Stimulated activated CD4-positive, alpha-beta T cell treated with anti-CD3 and anti-CD28 coated beads, TNF-alpha, amount 100 ng/mL, for 4 hours (primary cell): ENCODE measurements around the gene GJC3.
"Not testable (repeated sequence)": the region's sequence is repeated elsewhere in the genome, so short reads cannot be mapped to it uniquely, and the experiment has no call there.

ENCODE experiments used
- DNase-seq, 3 experiments: peaks; one replicate each; pipeline ENCODE4 v3.0.0-alpha.2; 2020; ENCODE audit warnings: low read depth in 3 of 3

Gene GJC3

DNA sequence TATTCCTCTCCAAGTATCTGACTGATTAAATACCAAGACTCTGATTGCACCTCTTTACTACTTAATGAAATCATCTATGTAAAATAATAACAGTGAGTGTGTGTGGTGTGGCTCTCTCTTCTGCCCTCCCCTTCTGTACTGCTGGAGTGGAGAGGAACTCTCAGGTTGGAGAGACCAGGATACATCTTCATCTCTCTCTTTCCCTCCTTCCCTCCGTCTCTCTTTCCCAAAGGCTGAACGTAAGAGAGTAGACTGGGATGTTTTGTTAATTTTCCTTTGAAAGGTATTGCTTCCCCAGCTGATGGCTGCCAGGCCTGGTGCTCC, 272 bp upstream of the GJC3 start:
- DNase-seq = no peak

DNA sequence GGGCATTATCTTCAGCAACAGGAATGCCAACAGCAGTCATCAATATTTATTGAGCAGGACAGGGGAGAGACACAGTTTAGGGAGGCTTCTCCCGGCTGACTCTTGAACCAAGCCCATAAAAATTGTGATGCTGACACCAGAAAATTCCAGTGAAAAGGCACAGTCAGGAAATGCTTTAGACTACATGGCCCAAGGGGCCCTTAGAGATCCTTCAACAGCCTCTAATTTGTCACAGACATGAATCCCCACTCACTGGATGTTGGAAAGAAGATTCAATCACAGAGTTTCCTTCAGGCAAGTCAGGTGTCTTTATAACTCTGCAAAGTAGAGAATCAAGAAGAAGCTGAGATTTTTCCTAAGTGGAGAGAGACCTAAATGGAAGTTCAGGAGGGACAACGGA, 1.2 kb downstream of the GJC3 start:
- no peak for DNase-seq

DNA sequence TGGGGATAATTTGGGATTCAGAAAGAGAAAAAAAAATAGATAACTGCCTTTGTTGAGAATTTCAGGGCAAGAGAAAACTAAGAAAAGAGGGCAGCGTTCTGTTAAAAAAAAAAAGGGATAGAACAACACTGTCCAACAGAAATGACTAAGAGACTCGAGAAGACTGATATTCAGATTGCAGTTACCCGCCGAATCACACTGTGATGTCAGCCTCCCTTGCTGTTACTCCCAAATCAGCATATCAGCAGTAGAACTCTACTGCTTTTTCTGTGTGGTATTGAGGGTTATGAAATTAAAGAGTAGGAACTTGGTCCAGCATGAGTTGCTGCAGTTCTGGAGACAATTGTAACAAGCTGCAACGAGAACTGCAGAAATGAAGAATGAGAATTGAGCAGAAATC, 1.9 kb downstream of the GJC3 start:
- no peak for DNase-seq

DNA sequence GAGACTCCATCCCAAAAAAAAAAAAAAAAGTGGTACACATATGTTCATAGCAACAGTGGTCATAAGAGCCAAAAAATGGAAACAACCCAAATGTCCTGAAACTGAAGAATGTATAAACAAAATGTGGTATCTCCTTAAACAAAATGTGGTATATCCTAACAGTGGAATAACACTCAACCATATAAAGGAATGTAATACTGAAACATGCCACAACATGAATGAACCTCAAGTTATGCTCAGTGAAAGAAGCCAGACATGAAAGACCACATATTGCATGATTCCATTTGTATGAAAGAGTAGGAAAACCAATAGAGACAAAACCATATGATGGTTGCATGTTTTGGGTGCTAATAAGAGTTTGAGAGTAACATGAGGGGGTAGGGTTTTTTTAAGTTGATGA, 3.1 kb downstream of the GJC3 start:
- DNase-seq = no peak

DNA sequence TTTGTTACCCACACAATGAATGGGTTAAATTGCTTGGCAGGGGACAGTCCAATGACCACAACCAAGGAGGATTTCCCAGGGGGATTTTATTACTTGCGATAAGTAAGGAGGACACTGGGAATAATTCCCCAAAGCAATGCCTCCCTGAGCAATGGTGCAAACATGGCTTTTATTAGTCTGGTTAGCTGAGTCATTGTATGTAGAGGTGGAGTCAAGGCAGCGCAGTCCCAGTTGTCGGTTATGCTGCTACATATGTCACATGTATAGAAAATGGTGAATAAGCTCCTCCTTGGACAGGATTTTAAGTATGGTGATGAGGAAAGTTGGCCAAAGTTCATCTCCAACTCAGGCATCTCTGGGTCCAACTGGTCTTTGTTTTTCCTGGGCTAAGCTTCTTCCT, 6.2 kb downstream of the GJC3 start:
- no peak for DNase-seq

DNA sequence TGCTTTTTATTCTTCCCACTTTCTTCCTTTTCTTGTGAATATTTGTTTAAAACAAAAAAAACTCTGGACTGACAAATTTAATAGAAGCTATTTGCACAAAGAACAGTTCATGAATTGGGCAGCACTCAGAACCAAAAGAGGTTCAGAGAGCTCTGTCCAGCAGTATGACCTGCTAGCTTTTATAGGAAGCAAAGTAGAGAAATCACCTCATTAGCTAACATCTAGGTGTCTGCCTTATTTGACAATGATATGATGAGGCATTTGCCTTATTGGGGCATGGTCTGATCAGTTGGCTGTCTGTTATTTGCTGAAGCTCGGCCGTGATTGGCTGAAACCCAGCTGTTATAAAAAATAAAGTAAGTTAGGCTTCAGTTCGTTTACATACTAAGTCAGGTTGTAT, 9.3 kb downstream of the GJC3 start:
- DNase-seq = no peak

DNA sequence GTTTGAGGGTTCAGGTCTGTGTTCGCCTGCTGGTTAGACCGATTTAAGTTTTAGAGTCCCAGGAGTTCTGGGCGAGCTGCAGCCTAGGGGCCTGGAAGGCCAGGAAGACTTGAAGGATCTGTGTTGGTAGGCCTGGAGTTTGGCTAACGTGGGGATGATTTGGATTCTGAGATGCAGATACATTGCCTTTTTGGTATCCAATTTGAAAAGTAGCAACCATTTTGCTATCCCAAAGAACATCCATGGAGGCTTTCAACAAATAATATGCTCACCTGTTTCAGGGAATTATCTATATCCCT, 9.7 kb downstream of the GJC3 start:
- no peak for DNase-seq

DNA sequence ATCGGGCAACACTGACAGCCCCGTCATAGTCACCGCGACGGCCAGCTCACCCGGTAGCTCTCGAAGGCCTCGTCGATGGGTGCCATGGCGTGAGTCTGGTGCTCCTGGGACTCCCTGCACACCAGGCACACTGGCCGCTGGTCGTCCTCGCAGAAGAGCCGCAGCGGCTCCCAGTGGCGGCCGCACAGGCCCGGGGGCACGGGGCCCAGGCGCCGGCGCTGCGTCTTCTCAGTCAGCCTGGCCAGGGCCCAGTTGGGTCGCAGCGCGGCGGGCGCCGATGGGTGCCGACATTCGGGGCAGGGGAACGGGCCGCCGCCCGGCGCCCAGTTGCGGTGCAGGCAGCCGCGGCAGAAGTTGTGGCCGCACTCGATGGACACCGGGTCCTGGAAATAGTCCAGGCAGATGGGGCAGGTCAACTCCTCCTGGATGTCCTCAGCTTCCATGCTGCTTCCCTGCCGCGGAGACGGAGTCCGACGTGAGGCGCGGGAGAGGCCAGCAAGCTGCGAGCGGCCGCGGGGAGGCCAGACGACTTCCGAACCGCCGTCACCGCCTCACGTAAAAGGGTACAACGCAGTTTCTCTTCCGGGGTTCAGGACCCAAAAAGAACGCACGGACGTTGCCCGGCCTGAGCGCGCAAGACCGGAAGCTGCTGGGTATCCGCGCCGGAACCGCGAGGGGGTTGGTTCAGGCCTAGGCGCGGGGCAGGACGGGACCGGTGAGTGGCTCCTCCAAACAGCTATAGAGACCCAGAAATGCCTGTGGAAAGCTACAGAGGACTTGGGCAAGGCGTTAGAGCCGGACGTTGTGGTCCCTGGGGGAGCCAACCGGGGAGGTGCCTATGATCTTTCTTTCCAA, 10.2 kb downstream of the GJC3 start, which contains the start of gene TRIM4:
TSS of gene TRIM4 (minus strand) at position 572 of the 855 bp plus-strand sequence. CDS start at position 443, 129 bp downstream.
- peak; percentile 74 to 80 (median 79) for DNase-seq

DNA sequence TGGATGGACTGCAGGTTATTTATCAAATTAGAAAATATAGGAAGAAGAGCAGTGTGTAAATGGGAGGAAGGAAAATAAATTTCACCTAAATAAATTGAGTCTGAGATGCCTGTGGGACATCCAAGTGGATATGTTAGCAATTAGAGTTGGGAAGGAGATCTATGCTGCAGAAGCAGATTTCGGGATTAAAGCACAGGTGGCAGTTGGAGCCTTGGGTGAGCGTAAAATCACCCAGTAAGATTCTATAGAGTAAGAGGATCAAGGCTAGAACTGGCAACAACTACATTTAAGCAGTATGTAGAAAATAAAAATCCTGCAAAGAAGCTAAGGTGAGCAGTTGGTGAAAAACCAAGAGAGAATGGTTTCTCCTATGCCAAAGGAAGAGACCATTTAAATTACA, 18.4 kb downstream of the GJC3 start:
- DNase-seq = no peak

DNA sequence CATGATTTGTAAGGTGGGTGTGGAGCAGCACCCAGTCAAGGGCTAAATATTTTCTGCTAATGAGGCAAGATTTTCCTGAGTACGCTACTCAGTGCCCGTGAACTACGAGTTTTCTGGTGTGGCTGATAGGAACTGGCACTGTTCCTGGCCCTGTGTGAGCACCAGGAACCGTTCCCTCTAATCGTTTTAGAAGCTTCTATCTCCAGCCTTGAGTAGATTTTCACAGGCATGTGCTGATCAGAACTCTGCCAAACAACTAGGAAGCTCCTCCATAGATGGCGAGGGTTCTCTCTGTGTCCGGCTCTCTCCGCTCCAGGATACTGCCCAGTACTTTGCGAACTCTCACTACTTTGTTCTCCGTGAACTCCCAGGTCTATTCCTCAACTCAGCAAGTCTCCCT, 27.8 kb downstream of the GJC3 start:
- DNase-seq = no peak

DNA sequence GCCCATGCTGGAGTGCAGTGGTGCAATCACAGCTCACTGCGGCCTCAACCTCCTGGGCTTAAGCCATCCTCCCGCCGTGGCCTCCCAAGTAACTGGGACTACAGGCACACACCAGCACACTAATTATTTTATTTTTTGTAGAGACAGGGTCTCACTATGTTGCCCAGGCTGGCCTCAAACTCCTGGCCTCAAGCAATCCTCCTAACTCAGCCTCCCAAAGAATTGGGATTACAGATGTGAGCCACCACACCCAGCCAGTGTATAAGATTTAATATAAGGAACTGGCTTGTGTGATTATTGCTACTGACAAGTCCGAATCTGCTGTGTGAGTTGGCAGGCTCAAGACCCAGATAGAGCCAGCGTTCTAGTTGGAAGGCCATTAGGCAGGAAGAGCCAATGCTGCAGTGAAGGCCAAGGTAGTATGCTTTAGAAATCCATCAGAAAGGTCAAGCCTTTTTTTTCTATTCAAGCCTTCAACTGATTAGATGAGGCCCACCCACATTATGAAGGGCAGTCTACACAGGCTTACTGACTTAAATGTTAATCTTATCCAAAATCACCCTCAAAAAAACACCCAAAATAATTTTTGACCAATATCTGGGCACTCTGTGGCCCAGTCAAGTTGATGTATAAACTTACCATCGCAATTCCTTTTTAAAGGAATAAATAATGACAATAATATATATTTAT, 29.4 kb downstream of the GJC3 start:
- DNase-seq = no peak

DNA sequence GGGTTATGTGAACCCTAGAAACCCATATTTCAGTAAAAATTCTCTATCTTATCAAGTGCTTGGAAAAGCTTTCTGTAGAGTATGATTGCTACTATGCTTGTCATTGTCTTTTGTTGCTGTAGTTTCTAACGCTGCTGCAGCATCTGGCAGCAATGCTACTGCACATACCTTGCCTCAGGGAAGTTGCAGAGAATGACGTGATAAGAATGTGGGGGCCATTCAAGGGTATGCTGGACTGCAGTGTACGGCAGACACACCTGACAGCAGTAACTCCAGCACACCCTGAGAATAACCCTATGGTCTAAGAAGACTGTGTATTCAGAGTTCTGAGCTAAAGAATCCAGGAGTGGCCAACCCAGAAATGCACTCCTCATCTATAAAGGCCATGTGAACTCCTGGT, 30.6 kb downstream of the GJC3 start:
- no peak for DNase-seq

DNA sequence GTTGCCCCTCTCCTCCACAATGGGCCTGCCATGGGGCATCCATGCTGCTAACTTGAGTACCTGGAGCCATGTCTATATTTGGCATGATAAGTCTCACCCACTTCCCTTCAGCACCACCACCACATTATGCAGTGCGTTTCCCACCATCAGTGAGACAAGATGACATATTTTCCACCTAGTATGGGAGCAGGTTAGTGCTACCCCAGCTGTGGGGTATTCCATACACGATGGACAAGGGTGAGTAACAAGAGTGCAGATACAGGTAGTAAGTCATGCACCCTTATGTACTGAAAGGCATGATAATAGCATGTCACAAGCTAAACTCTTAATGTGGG, 31.4 kb downstream of the GJC3 start:
- DNase-seq = no peak

DNA sequence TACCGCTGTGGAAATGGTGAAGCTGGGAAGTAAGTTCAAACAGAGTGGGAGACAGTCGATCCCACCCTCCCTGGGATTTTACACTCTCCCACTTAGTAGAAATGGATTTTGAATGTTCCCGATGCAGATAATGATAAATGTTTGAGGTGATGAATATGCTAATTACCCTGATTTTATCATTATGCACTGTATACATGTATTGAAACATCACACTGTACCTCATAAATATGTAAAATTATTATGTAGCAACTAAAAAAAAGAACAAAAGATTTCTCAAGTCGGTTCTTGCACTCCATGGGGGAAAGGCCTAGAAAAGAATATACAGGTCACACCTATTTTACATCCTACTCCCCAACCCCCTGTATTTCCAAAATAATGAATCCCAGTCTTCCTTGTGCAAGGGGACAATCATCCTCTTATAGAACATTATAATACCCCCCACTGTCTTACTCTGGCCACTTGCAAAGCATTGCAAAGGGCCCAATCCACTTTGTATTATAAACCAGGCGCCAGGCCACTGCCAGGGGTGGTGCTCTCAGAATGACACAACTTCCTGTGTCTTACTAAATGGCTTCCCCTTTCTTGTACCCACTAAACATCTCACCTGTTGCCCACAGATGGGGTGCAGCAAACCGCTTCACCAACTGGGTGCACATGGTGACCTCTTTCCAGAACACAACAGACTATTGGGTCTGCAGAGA, 31.9 kb downstream of the GJC3 start:
- no peak for DNase-seq

DNA sequence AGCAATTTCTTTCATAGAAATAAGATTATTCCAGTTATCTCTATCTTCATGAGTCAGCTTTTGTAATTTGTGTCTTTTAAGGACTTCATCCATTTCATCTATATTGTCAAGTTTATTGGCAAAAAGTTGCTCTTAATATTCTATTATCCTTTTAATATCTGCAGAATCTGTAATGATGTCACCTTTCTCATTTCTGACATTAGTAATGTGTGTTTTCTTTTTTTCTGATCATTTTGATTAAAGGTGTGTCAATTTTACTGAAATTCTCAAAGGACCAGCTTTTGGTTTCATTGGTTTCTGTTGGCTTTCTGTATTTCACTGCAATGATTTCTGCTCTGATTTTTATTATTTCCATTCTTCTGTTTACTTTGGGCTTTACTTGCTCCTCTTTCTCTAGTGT, 34.7 kb downstream of the GJC3 start:
- no peak for DNase-seq

DNA sequence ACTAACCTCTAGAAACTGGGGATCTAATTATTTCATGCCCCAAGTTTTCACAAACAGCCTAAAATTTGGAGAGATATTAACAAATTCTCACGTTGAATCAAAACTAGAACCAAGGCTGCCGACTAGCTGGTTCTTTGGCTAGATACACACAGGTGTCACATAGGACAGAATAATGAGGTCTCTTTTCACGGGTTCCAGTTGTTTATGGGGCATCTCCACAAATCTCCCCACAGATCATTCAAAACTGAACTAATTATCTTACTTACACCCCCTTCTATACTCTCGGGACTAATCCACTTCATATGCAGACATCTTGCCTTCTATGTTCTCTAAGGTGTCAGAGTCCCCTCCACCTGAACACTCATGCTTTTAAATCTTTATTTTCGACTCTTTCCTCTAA, 36.1 kb downstream of the GJC3 start:
- no peak for DNase-seq

DNA sequence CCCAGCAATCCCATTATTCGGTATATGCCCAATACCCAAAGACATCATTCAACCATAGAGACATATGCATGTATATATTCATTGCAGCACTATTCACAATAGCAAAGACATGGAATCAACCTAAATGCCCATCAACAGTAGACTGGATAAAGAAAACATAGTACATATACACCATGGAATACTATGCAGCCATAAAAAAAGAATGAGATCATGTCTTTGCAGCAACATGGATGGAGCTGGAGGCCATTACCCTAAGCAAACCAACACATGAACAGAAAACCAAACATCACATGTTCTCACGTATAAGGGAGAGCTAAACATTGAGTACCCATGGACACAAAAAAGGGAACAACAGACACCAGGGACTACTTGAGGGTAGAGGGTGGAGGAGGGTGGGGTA, 39.1 kb downstream of the GJC3 start:
- DNase-seq = not testable (repeated sequence)

DNA sequence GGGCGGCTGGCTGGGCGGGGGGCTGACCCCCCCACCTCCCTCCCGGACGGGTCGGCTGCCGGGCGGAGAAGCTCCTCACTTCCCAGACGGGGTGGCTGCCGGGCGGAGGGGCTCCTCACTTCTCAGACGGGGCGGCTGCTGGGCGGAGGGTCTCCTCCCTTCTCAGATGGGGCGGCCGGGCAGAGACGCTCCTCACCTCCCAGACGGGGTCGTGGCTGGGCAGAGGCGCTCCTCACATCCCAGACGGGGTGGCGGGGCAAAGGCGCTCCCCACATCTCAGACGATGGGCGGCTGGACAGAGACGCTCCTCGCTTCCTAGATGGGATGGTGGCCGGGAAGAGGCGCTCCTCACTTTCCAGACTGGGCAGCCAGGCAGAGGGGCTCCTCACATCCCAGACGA, 41.1 kb downstream of the GJC3 start:
- DNase-seq = not testable (repeated sequence)

DNA sequence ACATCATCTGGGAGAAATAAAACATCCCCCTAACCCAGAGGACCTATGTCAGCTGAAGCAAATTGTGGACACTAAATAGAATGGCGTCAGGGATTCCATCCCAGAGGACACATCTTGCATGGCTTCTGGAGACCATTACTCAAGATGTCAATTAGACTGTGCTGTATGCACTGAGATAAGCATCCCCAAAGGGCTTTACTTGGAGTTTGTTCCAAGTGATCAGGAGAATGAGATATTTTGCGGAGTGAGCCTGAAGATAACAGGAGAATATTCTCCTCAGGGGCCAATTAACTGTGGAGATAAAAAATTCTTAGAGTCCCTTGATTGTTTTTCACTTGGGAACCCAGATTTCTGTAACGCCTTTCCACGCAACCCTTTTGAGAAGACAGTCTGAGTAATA, 48.0 kb downstream of the GJC3 start:
- DNase-seq = no peak

DNA sequence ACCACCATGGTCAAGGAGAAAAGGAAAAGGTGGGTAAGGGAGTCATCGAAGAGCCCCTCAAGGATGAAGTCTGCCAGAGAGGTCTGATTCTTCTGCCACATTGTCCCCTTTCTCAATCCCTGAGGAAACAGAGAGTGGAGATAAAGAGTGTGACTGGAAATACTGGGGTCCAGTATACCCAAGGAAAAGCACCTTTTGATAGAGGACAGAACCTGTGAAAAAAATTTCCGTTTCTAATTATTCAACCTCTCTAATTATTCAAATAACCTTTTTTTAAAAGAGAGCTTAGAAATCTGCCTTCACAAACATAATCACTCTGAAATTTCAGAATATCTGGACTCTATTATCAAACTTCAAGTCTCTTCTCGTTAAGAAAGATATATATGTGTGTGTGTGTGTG, 52.5 kb downstream of the GJC3 start, which contains the start of gene OR2AE1:
TSS of gene OR2AE1 (minus strand) at position 101 of the 400 bp plus-strand sequence. CDS start at position 101, 0 bp downstream.
- no peak for DNase-seq

DNA sequence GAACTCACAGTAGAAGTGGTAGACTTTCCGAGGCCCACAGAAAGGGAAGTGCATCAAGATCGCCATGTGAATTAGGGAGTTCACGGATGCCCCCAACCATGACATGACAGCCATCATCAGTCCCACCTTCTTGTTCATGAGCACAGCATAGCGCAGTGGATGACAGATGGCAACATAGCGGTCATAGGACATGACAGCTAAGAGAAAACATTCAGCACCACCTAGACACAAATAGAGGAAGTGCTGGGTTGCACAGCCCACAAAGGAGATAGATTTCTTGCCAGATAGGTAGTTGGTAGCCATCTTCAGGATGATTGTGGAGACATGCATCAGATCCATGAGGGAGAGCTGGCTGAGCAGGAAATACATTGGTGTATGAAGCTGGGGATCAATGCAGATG, 52.9 kb downstream of the GJC3 start:
- DNase-seq = no peak
